ENCODE measurements around the gene CARD9. TPM values are rescaled to one million over a fixed set of nuclear protein-coding genes. Genes with fewer than 3 reads are reported as not detected.
A peak's percentile ranks its signal among the peaks of the same experiment; 100 is the strongest.
"Not testable (repeated sequence)": the region's sequence is repeated elsewhere in the genome, so short reads cannot be mapped to it uniquely, and the experiment has no call there.

The CARD9 gene
- total RNA-seq, 1 experiment from 2014 or later, result 2.9 TPM

- H3K27ac ChIP-seq (ENCODE audit: low read length), result no peak overlapping the region
- no peaks in the 10 kb centered on the region; the same call in 1 of the 2 replicates for H3K36me3 ChIP-seq (ENCODE audit: insufficient read depth, low read length)
- no peaks in the 10 kb centered on the region for H3K27me3 ChIP-seq (ENCODE audit: low read length)
- H3K4me1 ChIP-seq (ENCODE audit: low read length), result peaks cover 64% of the 10 kb centered on the region
- no peaks in the 10 kb centered on the region for H3K79me2 ChIP-seq (ENCODE audit: low read length)
- no peaks in the 10 kb centered on the region for H3K9me3 ChIP-seq (ENCODE audit: low read length)
- no peak overlapping the region for H3K4me3 ChIP-seq (ENCODE audit: low read length)
- no peaks in the 10 kb centered on the region for H3K9me2 ChIP-seq (replicated peaks; ENCODE audit: insufficient read depth, low read length)
- H4K20me1 ChIP-seq (ENCODE audit: insufficient read depth, low read depth, low read length), result no peaks in the 10 kb centered on the region
- no peak for DNase-seq
- peak overlapping the region; percentile 35 for H3K4me2 ChIP-seq (ENCODE audit: low read depth, low read length, poor library complexity, severe bottlenecking)
- H3K9ac ChIP-seq (ENCODE audit: low read length), result peak overlapping the region; percentile 42
- H2AFZ ChIP-seq (ENCODE audit: low read length), result no peak overlapping the region
Observed at GRCh38 chr9:136323371-136323789, 50.1 kb downstream of the CARD9 start.

GRCh38 chr9:136322756-136323330 lies 50.6 kb downstream of the CARD9 start:
- Histone ChIP-seq H3K9me2 (replicated peaks; ENCODE audit: insufficient read depth, low read length) (no peaks in the 10 kb centered on the region), H4K20me1 (ENCODE audit: insufficient read depth, low read depth, low read length) (no peaks in the 10 kb centered on the region), H3K4me3 (ENCODE audit: low read length) (no peak overlapping the region), H3K27ac (ENCODE audit: low read length) (no peak overlapping the region), H3K79me2 (ENCODE audit: low read length) (no peaks in the 10 kb centered on the region), H3K36me3 (ENCODE audit: insufficient read depth, low read length) (no peaks in the 10 kb centered on the region; the same call in 1 of the 2 replicates), H3K9ac (ENCODE audit: low read length) (no peak overlapping the region), H3K9me3 (ENCODE audit: low read length) (no peaks in the 10 kb centered on the region), H3K27me3 (ENCODE audit: low read length) (no peaks in the 10 kb centered on the region), H3K4me2 (ENCODE audit: low read depth, low read length, poor library complexity, severe bottlenecking) (no peak overlapping the region), H3K4me1 (ENCODE audit: low read length) (peaks cover 67% of the 10 kb centered on the region), H2AFZ (ENCODE audit: low read length) (no peak overlapping the region)
- DNase-seq, result no peak

- Histone ChIP-seq H3K27me3 (ENCODE audit: low read length) (no peaks in the 10 kb centered on the region), H3K9ac (ENCODE audit: low read length) (no peak overlapping the region), H2AFZ (ENCODE audit: low read length) (no peak overlapping the region), H3K79me2 (ENCODE audit: low read length) (no peaks in the 10 kb centered on the region), H3K4me3 (ENCODE audit: low read length) (no peak overlapping the region), H3K4me2 (ENCODE audit: low read depth, low read length, poor library complexity, severe bottlenecking) (no peak overlapping the region), H4K20me1 (ENCODE audit: insufficient read depth, low read depth, low read length) (no peaks in the 10 kb centered on the region), H3K9me2 (replicated peaks; ENCODE audit: insufficient read depth, low read length) (no peaks in the 10 kb centered on the region), H3K4me1 (ENCODE audit: low read length) (peaks cover 75% of the 10 kb centered on the region), H3K9me3 (ENCODE audit: low read length) (no peaks in the 10 kb centered on the region; the same call in 1 of the 2 replicates), H3K36me3 (ENCODE audit: insufficient read depth, low read length) (no peaks in the 10 kb centered on the region; the same call in 1 of the 2 replicates), H3K27ac (ENCODE audit: low read length) (no peak overlapping the region)
- no peak for DNase-seq
Observed at GRCh38 chr9:136321561-136321960, 51.9 kb downstream of the CARD9 start.

GRCh38 chr9:136320972-136321371 lies 52.5 kb downstream of the CARD9 start:
- not testable (repeated sequence) for DNase-seq; H2AFZ ChIP-seq (ENCODE audit: low read length); H3K9me3 ChIP-seq (ENCODE audit: low read length); H3K4me3 ChIP-seq (ENCODE audit: low read length); H3K9me2 ChIP-seq (replicated peaks; ENCODE audit: insufficient read depth, low read length); H4K20me1 ChIP-seq (ENCODE audit: insufficient read depth, low read depth, low read length); H3K36me3 ChIP-seq (ENCODE audit: insufficient read depth, low read length); H3K9ac ChIP-seq (ENCODE audit: low read length); H3K79me2 ChIP-seq (ENCODE audit: low read length); H3K27me3 ChIP-seq (ENCODE audit: low read length)
- H3K4me1 ChIP-seq (ENCODE audit: low read length), result peaks cover 75% of the 10 kb centered on the region
- peak overlapping the region; percentile 97 for H3K27ac ChIP-seq (ENCODE audit: low read length)
- H3K4me2 ChIP-seq (ENCODE audit: low read depth, low read length, poor library complexity, severe bottlenecking), result peak overlapping the region; percentile 47

- not testable (repeated sequence) for H4K20me1 ChIP-seq (ENCODE audit: insufficient read depth, low read depth, low read length); H2AFZ ChIP-seq (ENCODE audit: low read length); H3K4me3 ChIP-seq (ENCODE audit: low read length); H3K79me2 ChIP-seq (ENCODE audit: low read length); H3K9me2 ChIP-seq (replicated peaks; ENCODE audit: insufficient read depth, low read length); H3K27me3 ChIP-seq (ENCODE audit: low read length); H3K9me3 ChIP-seq (ENCODE audit: low read length); H3K36me3 ChIP-seq (ENCODE audit: insufficient read depth, low read length); H3K9ac ChIP-seq (ENCODE audit: low read length)
- Histone ChIP-seq H3K4me2 (ENCODE audit: low read depth, low read length, poor library complexity, severe bottlenecking) (peak overlapping the region; percentile 47), H3K27ac (ENCODE audit: low read length) (peak overlapping the region; percentile 97), H3K4me1 (ENCODE audit: low read length) (peaks cover 73% of the 10 kb centered on the region)
- DNase-seq, result peak; percentile 41
Observed at GRCh38 chr9:136319955-136320354, 53.5 kb downstream of the CARD9 start.

GRCh38 chr9:136319244-136319643 lies 54.2 kb downstream of the CARD9 start:
- H3K9me3 ChIP-seq (ENCODE audit: low read length); H4K20me1 ChIP-seq (ENCODE audit: insufficient read depth, low read depth, low read length); H3K27me3 ChIP-seq (ENCODE audit: low read length); H3K9me2 ChIP-seq (replicated peaks; ENCODE audit: insufficient read depth, low read length); H3K36me3 ChIP-seq (ENCODE audit: insufficient read depth, low read length); H3K79me2 ChIP-seq (ENCODE audit: low read length); DNase-seq; H2AFZ ChIP-seq (ENCODE audit: low read length): not testable (repeated sequence)
- Histone ChIP-seq H3K4me1 (ENCODE audit: low read length) (peaks cover 66% of the 10 kb centered on the region), H3K4me2 (ENCODE audit: low read depth, low read length, poor library complexity, severe bottlenecking) (peak overlapping the region; percentile 83), H3K4me3 (ENCODE audit: low read length) (peak overlapping the region; percentile 60), H3K9ac (ENCODE audit: low read length) (peak overlapping the region; percentile 83), H3K27ac (ENCODE audit: low read length) (peak overlapping the region; percentile 97)

GRCh38 chr9:136318776-136319241 lies 54.7 kb downstream of the CARD9 start:
- H3K4me1 ChIP-seq (ENCODE audit: low read length), result peaks cover 66% of the 10 kb centered on the region

GRCh38 chr9:136318111-136318775 lies 55.2 kb downstream of the CARD9 start:
- Histone ChIP-seq H4K20me1 (ENCODE audit: insufficient read depth, low read depth, low read length) (no peaks in the 10 kb centered on the region), H3K4me2 (ENCODE audit: low read depth, low read length, poor library complexity, severe bottlenecking) (peak overlapping the region; percentile 83), H3K36me3 (ENCODE audit: insufficient read depth, low read length) (no peaks in the 10 kb centered on the region; the same call in 1 of the 2 replicates), H3K4me3 (ENCODE audit: low read length) (peak overlapping the region; percentile 63), H3K27ac (ENCODE audit: low read length) (peak overlapping the region; percentile 97), H3K27me3 (ENCODE audit: low read length) (no peaks in the 10 kb centered on the region), H3K79me2 (ENCODE audit: low read length) (no peaks in the 10 kb centered on the region), H3K9me2 (replicated peaks; ENCODE audit: insufficient read depth, low read length) (no peaks in the 10 kb centered on the region), H3K9ac (ENCODE audit: low read length) (peak overlapping the region; percentile 78), H3K4me1 (ENCODE audit: low read length) (peaks cover 66% of the 10 kb centered on the region), H2AFZ (ENCODE audit: low read length) (no peak overlapping the region), H3K9me3 (ENCODE audit: low read length) (peaks cover 8% of the 10 kb centered on the region)
- peak; percentile 97 for DNase-seq

More at GRCh38 chr9:136318776-136319241, 54.7 kb downstream of the CARD9 start:
- H3K27ac ChIP-seq (ENCODE audit: low read length), result peak overlapping the region; percentile 97
- H3K4me3 ChIP-seq (ENCODE audit: low read length), result peak overlapping the region; percentile 60
- no peaks in the 10 kb centered on the region for H4K20me1 ChIP-seq (ENCODE audit: insufficient read depth, low read depth, low read length)
- H3K9me3 ChIP-seq (ENCODE audit: low read length), result peaks cover 8% of the 10 kb centered on the region
- peak overlapping the region; percentile 83 for H3K9ac ChIP-seq (ENCODE audit: low read length)
- no peak overlapping the region for H2AFZ ChIP-seq (ENCODE audit: low read length)
- peak overlapping the region; percentile 83 for H3K4me2 ChIP-seq (ENCODE audit: low read depth, low read length, poor library complexity, severe bottlenecking)
- no peaks in the 10 kb centered on the region for H3K27me3 ChIP-seq (ENCODE audit: low read length)
- H3K9me2 ChIP-seq (replicated peaks; ENCODE audit: insufficient read depth, low read length), result no peaks in the 10 kb centered on the region
- no peaks in the 10 kb centered on the region; the same call in 1 of the 2 replicates for H3K36me3 ChIP-seq (ENCODE audit: insufficient read depth, low read length)
- H3K79me2 ChIP-seq (ENCODE audit: low read length), result no peaks in the 10 kb centered on the region
- no peak for DNase-seq
